Endothelial cell of umbilical vein (primary cell): Measurements from ENCODE around the gene CATSPER4. TPM values are rescaled to one million over a fixed set of nuclear protein-coding genes. Genes with fewer than 3 reads are reported as not detected.

Source experiments
- BruUV-seq: library from RNA; stranded (reverse); fragments of 400-500 nt; replicated peaks from 2 replicates; lab custom pipeline; 2021; lab: Mats Ljungman, UMichigan
- CTCF ChIA-PET: fragments of 300-600, 350-600 bp; sonication (Branson Sonifier 250); formaldehyde crosslinking; loops from one replicate; lab custom pipeline; 2021; ENCODE audit warnings: antibody characterized with exemption, inconsistent platforms; lab: Charles Lee
- POLR2A ChIA-PET: fragments of 300-600, 350-600 bp; sonication (Branson Sonifier 250); formaldehyde crosslinking; loops from one replicate; lab custom pipeline; 2021; ENCODE audit warnings: antibody characterized with exemption, inconsistent platforms; lab: Charles Lee
- DNase-seq: peaks from one replicate; pipeline ENCODE4 v3.0.0-alpha.2; 2011; ENCODE audit warnings: low read depth, low spot score
- FAIRE-seq: peaks from 2 replicates; lab custom pipeline; 2011; peaks lifted over from hg19 to GRCh38; lab: Jason Lieb, UNC
- H2AFZ ChIP-seq: 2 replicates; pipeline ENCODE4 v1.6.0; 2012; ENCODE audit warnings: low read depth, low read length, control low read depth, inconsistent platforms
- H3K27ac ChIP-seq: 2 replicates; pipeline ENCODE4 v1.5.1; 2011; ENCODE audit warnings: low read depth, mild to moderate bottlenecking, control low read depth, low read length, moderate library complexity; ENCODE audit not compliant: insufficient read depth
- H3K27me3 ChIP-seq, 2 experiments: 2 replicates each; pipeline versions ENCODE4 v1.6.0 to v1.6.1; 2011; ENCODE audit warnings: low read length in 2 of 2, mixed read lengths in 1 of 2; ENCODE audit not compliant: control insufficient read depth in 2 of 2, insufficient read depth in 2 of 2
- H3K36me3 ChIP-seq, 2 experiments: 2 replicates in 1 of 2; 3 replicates in 1 of 2; pipeline ENCODE4 v1.5.1; 2011; ENCODE audit warnings: low read length in 2 of 2, mild to moderate bottlenecking in 1 of 2, moderate library complexity in 1 of 2; ENCODE audit not compliant: control insufficient read depth in 2 of 2, insufficient read depth in 2 of 2; ENCODE audit errors: extremely low read depth in 1 of 2
- H3K4me1 ChIP-seq: 3 replicates; pipeline ENCODE4 v1.5.1; 2011; ENCODE audit warnings: mild to moderate bottlenecking, low read length; ENCODE audit not compliant: control insufficient read depth, insufficient read depth; ENCODE audit errors: extremely low read depth
- H3K4me2 ChIP-seq: 2 replicates; pipeline ENCODE4 v1.6.1; 2011; ENCODE audit warnings: low read length, control low read depth, mixed read lengths; ENCODE audit not compliant: insufficient read depth
- H3K4me3 ChIP-seq, 3 experiments: fragments of 200-600 bp in 1 of 3; sonication (generic), shearing (Covaris generic) in 1 of 3; replicated peaks in 1 of 3; 2 replicates each; pipeline ENCODE4 v1.5.1; 2011 to 2016; ENCODE audit warnings: control low read depth in 3 of 3, low read length in 3 of 3, mild to moderate bottlenecking in 2 of 3, inconsistent platforms in 1 of 3, low read depth in 1 of 3, moderate library complexity in 1 of 3; ENCODE audit not compliant: insufficient read depth in 1 of 3
- H3K79me2 ChIP-seq: 2 replicates; pipeline ENCODE4 v1.6.0; 2012; ENCODE audit warnings: low read length, inconsistent platforms; ENCODE audit not compliant: control insufficient read depth, insufficient read depth
- H3K9ac ChIP-seq: replicated peaks from 2 replicates; pipeline ENCODE3; 2011; ENCODE audit warnings: low read length, control low read depth; ENCODE audit not compliant: insufficient read depth; ENCODE audit errors: extremely low read depth
- H3K9me1 ChIP-seq: replicated peaks from 3 replicates; pipeline ENCODE4 v1.6.0; 2011; ENCODE audit warnings: mild to moderate bottlenecking, low read length; ENCODE audit not compliant: control insufficient read depth, insufficient read depth; ENCODE audit errors: extremely low read depth
- H3K9me3 ChIP-seq: replicated peaks from 2 replicates; pipeline ENCODE4 v1.5.1; 2012; ENCODE audit warnings: low read length, inconsistent platforms; ENCODE audit not compliant: control insufficient read depth, insufficient read depth
- H4K20me1 ChIP-seq: replicated peaks from 2 replicates; pipeline ENCODE3; 2011; ENCODE audit warnings: mild to moderate bottlenecking, low read length; ENCODE audit not compliant: control insufficient read depth, insufficient read depth; ENCODE audit errors: extremely low read depth
- CTCF ChIP-seq, 2 donors: IDR thresholded peaks; 1 replicate in 1 of 2; 2 replicates in 1 of 2; pipeline ENCODE4 v1.5.1; 2011; ENCODE audit warnings: low read length in 2 of 2, mild to moderate bottlenecking in 2 of 2, moderate library complexity in 2 of 2, control low read depth in 1 of 2, inconsistent platforms in 1 of 2, low read depth in 1 of 2; ENCODE audit not compliant: insufficient read depth in 1 of 2; ENCODE audit errors: extremely low read depth in 1 of 2
- EZH2 ChIP-seq: IDR thresholded peaks from 2 replicates; pipeline ENCODE4 v1.6.1; 2012; ENCODE audit warnings: borderline replicate concordance, low read depth, mild to moderate bottlenecking, moderate library complexity, low read length, inconsistent platforms; ENCODE audit not compliant: severe bottlenecking
- FOS ChIP-seq: IDR thresholded peaks from 2 replicates; pipeline ENCODE4 v1.6.1; 2011; ENCODE audit warnings: mild to moderate bottlenecking, low read length, moderate library complexity, borderline replicate concordance; ENCODE audit not compliant: insufficient read depth
- GATA2 ChIP-seq: IDR thresholded peaks from 2 replicates; pipeline ENCODE4 v1.7.0; 2011; ENCODE audit warnings: low read depth, mild to moderate bottlenecking, moderate library complexity, mixed read lengths, low read length; ENCODE audit not compliant: insufficient read length, insufficient read depth
- JUN ChIP-seq: IDR thresholded peaks from 2 replicates; pipeline ENCODE4 v1.6.1; 2011; ENCODE audit warnings: borderline replicate concordance, low read depth; ENCODE audit not compliant: insufficient read length, insufficient read depth
- MAX ChIP-seq: IDR thresholded peaks from 2 replicates; pipeline ENCODE4 v1.6.1; 2011; ENCODE audit not compliant: insufficient read depth, insufficient read length
- MYC ChIP-seq: IDR thresholded peaks from one replicate; pipeline ENCODE4 v1.6.1; 2011; ENCODE audit warnings: mild to moderate bottlenecking, low read depth, low read length
- POLR2A ChIP-seq: IDR thresholded peaks from 2 replicates; pipeline ENCODE4 v1.6.1; 2012; ENCODE audit warnings: low read depth, mild to moderate bottlenecking, control low read depth, low read length
- POLR2AphosphoS5 ChIP-seq: IDR thresholded peaks from 2 replicates; pipeline ENCODE4 v1.6.1; 2012; ENCODE audit warnings: low read depth, mild to moderate bottlenecking, control low read depth, low read length, moderate library complexity; ENCODE audit not compliant: insufficient read depth
- dilution Hi-C: fragments of 300-500 bp; cut with MboI; formaldehyde crosslinking; loops from one replicate; pipeline ENCODE4 v1.15.0; 2019; ENCODE audit warnings: low sequenced_read_pairs; ENCODE audit not compliant: extremely low pct_ligation_motif_present
- intact Hi-C: fragments of 100-400 bp; cut with micrococcal nuclease; formaldehyde crosslinking; loops from one replicate; pipeline ENCODE4 v1.10.0; 2022
- polyA plus RNA-seq, 4 experiments: library from polyadenylated mRNA; depleted of rRNA in 3 of 4; stranded (reverse) in 3 of 4; unstranded in 1 of 4; fragments of >200 nt; gene quantifications; 2 replicates each; pipeline versions ENCODE4 v1.2.1 to v1.2.3, GENCODE V29; 2011 to 2012; ENCODE audit warnings: missing spikeins in 1 of 4
- total RNA-seq: library from RNA; stranded (reverse); gene quantifications from 2 replicates; pipeline ENCODE4 v1.2.3, GENCODE V29; 2021

Gene CATSPER4
- total and polyA plus RNA-seq, 2 donors (not counting 3 experiments of a cell fraction or from before 2014, with no cell fraction given): not detected

GRCh38 chr1:26166719-26167281 lies 23.6 kb upstream of the CATSPER4 start:
- no peak overlapping the region for H3K9ac ChIP-seq
- H3K4me1 ChIP-seq: no peaks in the 10 kb centered on the region
- dilution Hi-C loops (no loop called here), intact Hi-C loops (no loop called here)
- TF ChIP-seq MYC (no peak), POLR2A (no peak)
- no peak overlapping the region for H3K27ac ChIP-seq
- CTCF ChIA-PET: interaction anchor here (1.3 to 1.7 kb wide), 2 partner anchors 10 to 22 kb away, joined by 3 to 6 read pairs; no protein-coding TSS in a partner anchor
- BruUV-seq: no TSS peak
- no peaks in the 10 kb centered on the region for H3K27me3 ChIP-seq
- H3K4me2 ChIP-seq: no peak overlapping the region
- H3K79me2 ChIP-seq: peaks cover 2% of the 10 kb centered on the region
- H3K4me3 ChIP-seq: no peak overlapping the region
- H3K9me3 ChIP-seq: no peaks in the 10 kb centered on the region
- peaks cover 0 to 4% of the 10 kb centered on the region in 2 experiments for H3K36me3 ChIP-seq
- POLR2A ChIA-PET: no interaction called here
- no peak overlapping the region for H2AFZ ChIP-seq
- no peak for DNase-seq
- H4K20me1 ChIP-seq: no peaks in the 10 kb centered on the region
- no peaks in the 10 kb centered on the region for H3K9me1 ChIP-seq
- FAIRE-seq: no peak

GRCh38 chr1:26168410-26169197 lies 21.8 kb upstream of the CATSPER4 start, which contains the start of gene C1orf232:
C1orf232 (minus strand) TSS chr1:26168963; CDS start chr1:26168499, 464 bp downstream.
- Histone ChIP-seq H3K4me1 (no peaks in the 10 kb centered on the region), H3K9me1 (no peaks in the 10 kb centered on the region), H4K20me1 (no peaks in the 10 kb centered on the region), H3K9me3 (no peaks in the 10 kb centered on the region), H3K27ac (peak within 1 kb of the TSS; percentile 47), H2AFZ (peak within 1 kb of the TSS; percentile 77), H3K4me3 (peak within 1 kb of the TSS; percentile 46 to 72 (median 67)), H3K4me2 (peak within 1 kb of the TSS; percentile 60), H3K79me2 (peaks cover 2% of the 10 kb centered on the region), H3K36me3 (no peaks in the 10 kb centered on the region), H3K9ac (peak within 1 kb of the TSS; percentile 74), H3K27me3 (no peaks in the 10 kb centered on the region)
- FAIRE-seq (no peak), DNase-seq (no peak)
- dilution Hi-C loops (no loop called here), intact Hi-C loops (loop anchor here (1.0 kb wide), 4 partner anchors 66 to 195 kb away; partner anchors contain the start of gene CEP85)
- POLR2A ChIA-PET: no interaction called here
- TF ChIP-seq POLR2AphosphoS5 (no peak), EZH2 (no peak), POLR2A (no peak), GATA2 (no peak), FOS (no peak), MAX (no peak), CTCF (IDR thresholded peaks at IDR 0.05; ENCODE audit: extremely low read depth in 1 of 2, insufficient read depth in 1 of 2, low read depth in 1 of 2, low read length in 2 of 2) (no peak), JUN (no peak), MYC (no peak)
- CTCF ChIA-PET: interaction anchor here (0.9 to 3.7 kb wide), 17 partner anchors 12 to 249 kb away, joined by 4 to 48 read pairs (median 9); partner anchors contain the start of genes CEP85, FAM110D, PAFAH2 and PDIK1L
- BruUV-seq: no TSS peak
